ENCODE data around the gene PREP. TPM values are rescaled to one million over a fixed set of nuclear protein-coding genes. Genes with fewer than 3 reads are reported as not detected.
"Not testable (repeated sequence)": the region's sequence is repeated elsewhere in the genome, so short reads cannot be mapped to it uniquely, and the experiment has no call there.

Gene PREP
- total RNA-seq, 3 donors from 2014 or later = 46.7 to 48.9 (median 47.5) TPM

DNA sequence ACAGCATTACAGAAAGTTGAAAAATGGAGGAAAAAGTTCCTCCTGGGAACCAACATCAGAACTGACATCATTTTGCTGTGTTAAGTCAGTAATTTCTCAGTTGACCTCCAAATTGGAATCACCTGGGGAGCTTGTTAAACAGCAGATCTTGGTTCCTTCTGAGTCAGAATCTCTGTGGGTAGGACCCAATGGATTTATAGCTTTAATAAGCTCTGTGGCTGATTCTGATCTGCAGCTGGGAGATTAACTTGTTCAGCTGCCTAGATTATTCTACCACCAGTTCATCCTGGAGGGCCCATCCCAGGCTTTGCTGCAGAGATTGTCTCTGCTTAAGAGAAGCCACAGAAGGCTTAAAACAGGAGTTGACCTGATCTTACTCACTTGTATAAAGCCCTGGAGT, 132.4 kb downstream of the PREP start:
- Mint-ChIP-seq H3K9me3 (peaks cover 7% of the 10 kb centered on the region), H3K36me3 (ENCODE audit: insufficient read depth) (peaks cover 3% of the 10 kb centered on the region), H3K4me3 (no peak overlapping the region), H3K4me1 (ENCODE audit: low read depth) (no peaks in the 10 kb centered on the region), H3K27me3 (ENCODE audit: low read depth) (peaks cover 4% of the 10 kb centered on the region)
- DNase-seq (no peak), ATAC-seq (no peak)

DNA sequence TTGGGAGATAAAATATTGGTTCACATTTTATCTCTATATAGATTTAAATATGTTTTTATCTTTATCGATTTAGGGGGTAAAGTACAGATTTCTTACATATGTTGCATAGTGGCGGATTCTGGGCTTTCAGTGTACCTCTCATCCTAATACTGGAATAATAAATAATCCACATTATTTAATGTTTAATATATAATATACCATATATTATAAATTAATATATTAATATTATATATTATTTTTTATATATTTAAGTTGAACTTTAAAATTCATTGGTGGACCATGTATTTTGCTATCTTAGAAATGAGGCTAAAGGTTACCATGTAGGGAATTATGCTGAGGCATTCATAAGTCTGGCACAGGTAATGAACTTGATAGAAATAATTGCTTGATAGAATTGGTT, 133.5 kb downstream of the PREP start:
- DNase-seq = no peak
- no peak overlapping the region for H3K4me3 Mint-ChIP-seq
- ATAC-seq = no peak
- peaks cover 4% of the 10 kb centered on the region for H3K27me3 Mint-ChIP-seq (ENCODE audit: low read depth)
- H3K36me3 Mint-ChIP-seq (ENCODE audit: insufficient read depth) = no peaks in the 10 kb centered on the region
- H3K4me1 Mint-ChIP-seq (ENCODE audit: low read depth) = no peaks in the 10 kb centered on the region
- H3K9me3 Mint-ChIP-seq = peaks cover 6% of the 10 kb centered on the region

DNA sequence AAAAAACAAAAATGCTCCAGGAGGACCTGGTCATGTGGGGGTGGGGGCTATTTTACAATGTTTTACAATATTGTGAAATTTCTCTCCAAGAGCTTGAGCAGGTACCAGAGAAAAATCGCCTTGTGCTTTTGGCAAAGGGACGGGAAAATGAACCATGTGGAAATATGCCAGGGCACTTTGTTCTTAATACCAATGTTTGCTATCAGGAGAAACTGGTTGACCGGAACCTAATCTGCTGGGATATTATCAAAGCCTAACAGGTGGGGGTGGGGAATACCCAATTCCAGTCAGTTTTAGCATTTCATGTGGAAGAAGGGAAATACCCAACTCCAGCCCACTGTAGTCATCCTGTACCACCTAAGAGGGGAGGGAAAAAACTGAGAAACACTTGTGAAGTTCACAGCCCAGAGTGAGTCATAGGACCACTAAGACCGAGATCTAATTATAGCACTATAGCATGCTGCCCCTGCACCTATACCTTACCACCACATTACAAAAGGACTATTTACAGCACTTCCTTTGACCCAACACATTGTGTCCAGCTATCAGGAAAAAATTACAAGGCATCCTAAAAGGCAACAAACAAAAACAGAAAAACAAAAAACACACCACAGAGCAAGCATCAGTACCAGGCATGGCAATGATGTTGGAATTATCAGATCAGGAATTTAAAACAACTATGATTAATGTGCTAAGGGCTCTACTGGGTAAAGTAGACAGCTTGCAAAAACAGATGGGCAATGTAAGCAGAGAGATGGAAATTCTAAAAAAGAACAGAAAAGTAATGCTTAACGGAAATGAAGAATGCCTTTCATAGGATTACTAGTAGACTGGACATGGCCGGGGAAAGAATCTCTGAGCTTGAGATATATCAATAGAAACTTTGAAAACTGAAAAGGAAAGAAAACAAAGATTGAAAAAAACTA, 138.9 kb downstream of the PREP start:
- H3K27me3 Mint-ChIP-seq (ENCODE audit: low read depth) = peaks cover 13% of the 10 kb centered on the region
- no peaks in the 10 kb centered on the region for H3K4me1 Mint-ChIP-seq (ENCODE audit: low read depth)
- H3K9me3 Mint-ChIP-seq = peaks cover 6% of the 10 kb centered on the region
- no peak overlapping the region for H3K4me3 Mint-ChIP-seq
- ATAC-seq (peak; percentile 53 to 71), DNase-seq (no peak)
- no peaks in the 10 kb centered on the region for H3K36me3 Mint-ChIP-seq (ENCODE audit: insufficient read depth)

DNA sequence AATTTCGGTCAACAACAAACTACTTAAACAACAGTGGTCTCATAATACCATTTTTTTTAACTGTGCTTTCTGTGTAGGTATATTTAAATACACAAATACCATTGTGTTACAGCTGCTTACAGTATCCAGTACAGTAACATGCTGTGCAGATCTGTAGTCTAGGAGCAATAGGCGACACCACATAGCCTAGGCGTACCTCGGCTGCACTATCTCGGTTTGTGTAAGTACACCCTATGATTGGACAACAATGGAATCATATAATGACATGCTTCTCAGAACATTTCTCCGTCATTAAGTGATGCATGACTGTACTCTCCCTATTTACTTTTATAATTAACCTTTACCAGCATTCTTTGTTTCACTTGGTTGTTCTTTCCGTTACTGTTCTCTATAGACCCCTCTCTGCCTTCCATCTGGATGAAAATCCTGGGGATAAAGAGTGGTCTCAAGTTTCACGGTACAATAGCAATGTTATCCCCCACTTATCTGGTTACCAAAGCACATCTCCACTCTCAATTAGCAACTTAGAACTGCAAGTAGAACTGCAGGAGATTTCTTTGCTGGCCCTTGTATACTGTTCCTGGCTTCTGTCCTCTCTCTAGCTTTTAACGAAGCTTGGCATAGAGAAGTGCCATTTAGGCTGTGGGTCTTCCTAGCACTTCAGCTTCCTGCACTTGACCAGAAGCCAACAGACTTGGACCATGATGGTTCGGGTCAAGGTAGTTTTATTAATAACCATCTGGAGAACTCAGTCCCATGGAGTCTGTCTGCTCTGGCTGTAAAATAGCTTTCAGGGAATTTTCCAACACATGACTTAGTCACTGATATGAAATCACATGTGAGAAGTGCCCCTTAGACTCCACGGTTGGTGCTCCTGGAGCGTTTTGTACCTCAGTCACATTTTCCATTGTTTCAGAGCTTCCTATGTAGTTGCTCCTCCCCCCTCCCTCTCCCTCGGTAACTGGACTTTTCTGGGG, 142.7 kb downstream of the PREP start:
- peaks cover 9% of the 10 kb centered on the region for H3K27me3 Mint-ChIP-seq (ENCODE audit: low read depth)
- no peaks in the 10 kb centered on the region for H3K9me3 Mint-ChIP-seq
- no peak for DNase-seq
- H3K36me3 Mint-ChIP-seq (ENCODE audit: insufficient read depth) = no peaks in the 10 kb centered on the region
- H3K4me3 Mint-ChIP-seq = no peak overlapping the region
- no peak for ATAC-seq
- no peaks in the 10 kb centered on the region for H3K4me1 Mint-ChIP-seq (ENCODE audit: low read depth)

DNA sequence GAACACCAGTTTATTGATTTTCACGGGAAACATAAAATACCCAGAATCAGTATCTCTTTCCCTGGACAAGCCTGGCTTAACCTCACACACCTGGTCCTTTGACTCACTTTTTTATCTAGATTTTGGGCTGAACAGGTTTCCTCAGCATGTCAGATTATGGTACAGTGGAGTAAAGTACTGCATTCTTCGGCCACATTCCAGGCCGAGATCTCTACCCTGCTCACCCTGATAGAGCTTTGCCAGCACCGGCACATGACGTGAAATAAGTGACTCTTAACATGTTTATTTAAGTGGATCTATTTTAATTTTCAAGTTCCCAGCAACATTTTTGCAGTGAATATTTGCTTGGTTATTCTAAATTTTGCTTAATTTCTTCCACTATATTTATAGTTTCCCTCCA, 144.1 kb downstream of the PREP start:
- ATAC-seq (no peak), DNase-seq (no peak)
- H3K27me3 Mint-ChIP-seq (ENCODE audit: low read depth) = peaks cover 4% of the 10 kb centered on the region
- H3K36me3 Mint-ChIP-seq (ENCODE audit: insufficient read depth) = no peaks in the 10 kb centered on the region
- H3K4me1 Mint-ChIP-seq (ENCODE audit: low read depth) = no peaks in the 10 kb centered on the region
- H3K9me3 Mint-ChIP-seq = no peaks in the 10 kb centered on the region
- H3K4me3 Mint-ChIP-seq = no peak overlapping the region

DNA sequence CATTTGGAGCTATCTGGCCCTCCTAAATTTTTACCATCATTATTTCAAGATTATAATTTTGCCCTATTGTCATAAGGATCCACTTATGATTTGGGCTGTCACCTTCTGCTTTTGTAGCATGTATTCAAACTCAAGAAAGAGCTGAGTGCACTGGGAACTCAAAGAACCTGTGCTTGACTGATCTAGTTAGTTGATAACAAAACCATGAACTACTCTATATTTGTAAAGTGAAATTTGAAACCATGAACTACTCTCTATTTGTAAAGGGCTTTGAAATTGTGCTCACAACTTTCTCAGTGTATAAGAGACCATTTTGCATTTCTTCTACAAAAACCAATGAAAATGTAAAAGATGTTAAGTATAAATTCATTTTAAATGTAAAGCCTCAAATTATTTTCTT, 145.5 kb downstream of the PREP start:
- ATAC-seq = no peak
- peaks cover 3% of the 10 kb centered on the region for H3K27me3 Mint-ChIP-seq (ENCODE audit: low read depth)
- DNase-seq = no peak
- no peaks in the 10 kb centered on the region for H3K4me1 Mint-ChIP-seq (ENCODE audit: low read depth)
- H3K9me3 Mint-ChIP-seq = no peaks in the 10 kb centered on the region
- H3K36me3 Mint-ChIP-seq (ENCODE audit: insufficient read depth) = no peaks in the 10 kb centered on the region
- H3K4me3 Mint-ChIP-seq = no peak overlapping the region

DNA sequence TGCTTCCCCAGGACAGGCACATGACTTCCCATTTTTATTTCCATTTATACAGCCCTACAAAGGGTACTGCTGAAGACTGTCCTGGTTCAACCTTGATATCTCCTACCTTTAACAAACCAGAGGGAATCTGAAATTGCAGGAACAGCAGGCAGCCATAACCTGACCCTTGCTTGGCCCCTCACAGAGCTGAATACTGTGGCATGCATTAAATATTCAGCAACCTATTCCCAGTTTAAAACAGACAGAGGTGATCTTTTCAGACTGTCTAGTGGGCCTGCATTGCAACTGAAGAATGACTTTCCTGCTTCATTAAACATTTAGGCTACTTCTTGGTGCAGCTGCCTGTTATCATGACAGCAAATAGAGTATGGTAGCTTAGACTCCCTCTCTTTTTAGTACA, 146.3 kb downstream of the PREP start:
- no peaks in the 10 kb centered on the region for H3K36me3 Mint-ChIP-seq (ENCODE audit: insufficient read depth)
- no peaks in the 10 kb centered on the region for H3K4me1 Mint-ChIP-seq (ENCODE audit: low read depth)
- no peaks in the 10 kb centered on the region for H3K9me3 Mint-ChIP-seq
- no peak overlapping the region for H3K4me3 Mint-ChIP-seq
- no peak for ATAC-seq
- peaks cover 3% of the 10 kb centered on the region for H3K27me3 Mint-ChIP-seq (ENCODE audit: low read depth)
- DNase-seq = no peak

DNA sequence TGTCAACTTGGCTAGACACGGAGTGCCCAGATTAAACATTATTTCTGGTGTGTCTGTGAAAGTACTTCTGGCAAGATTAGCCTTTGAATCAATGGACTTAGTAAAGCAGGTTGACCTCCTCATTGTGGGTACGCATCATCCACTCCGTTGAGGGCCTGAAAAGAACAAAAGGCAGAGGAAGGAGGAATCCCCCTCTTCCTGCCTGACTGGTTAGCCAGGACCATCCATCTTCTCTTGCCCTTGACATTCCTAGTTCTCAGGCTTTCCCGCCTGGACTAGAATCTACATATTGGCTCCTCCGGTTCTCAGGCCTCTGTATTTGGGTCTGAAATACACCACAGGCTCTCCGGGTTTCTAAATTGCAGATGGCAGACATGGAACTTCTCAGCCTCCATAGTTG, 149.1 kb downstream of the PREP start:
- Mint-ChIP-seq H3K9me3 (no peaks in the 10 kb centered on the region), H3K36me3 (ENCODE audit: insufficient read depth) (no peaks in the 10 kb centered on the region), H3K4me1 (ENCODE audit: low read depth) (no peaks in the 10 kb centered on the region), H3K27me3 (ENCODE audit: low read depth) (no peaks in the 10 kb centered on the region), H3K4me3 (no peak overlapping the region)
- ATAC-seq (no peak), DNase-seq (no peak)

DNA sequence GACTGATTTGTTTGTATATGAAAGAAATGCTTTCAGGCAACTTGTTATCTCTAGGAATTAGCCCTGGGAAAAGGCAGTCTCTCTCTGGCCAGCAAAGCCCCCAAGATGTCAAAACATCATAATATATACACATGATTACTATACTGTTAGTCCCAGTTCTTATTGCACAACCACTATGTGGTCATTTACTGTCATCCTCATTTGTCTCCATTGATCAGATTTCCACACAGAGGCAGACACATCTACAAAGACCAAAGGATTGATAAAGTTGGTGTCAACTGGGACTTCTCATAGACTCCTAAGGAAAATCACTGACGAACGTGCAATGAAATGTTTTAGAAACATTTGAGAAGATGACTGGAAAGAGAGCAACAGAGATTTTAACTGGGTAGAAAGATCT, 151.2 kb downstream of the PREP start:
- no peak for ATAC-seq
- Mint-ChIP-seq H3K36me3 (ENCODE audit: insufficient read depth) (no peaks in the 10 kb centered on the region), H3K9me3 (no peaks in the 10 kb centered on the region), H3K27me3 (ENCODE audit: low read depth) (no peaks in the 10 kb centered on the region), H3K4me3 (no peak overlapping the region), H3K4me1 (ENCODE audit: low read depth) (no peaks in the 10 kb centered on the region)
- DNase-seq = no peak

DNA sequence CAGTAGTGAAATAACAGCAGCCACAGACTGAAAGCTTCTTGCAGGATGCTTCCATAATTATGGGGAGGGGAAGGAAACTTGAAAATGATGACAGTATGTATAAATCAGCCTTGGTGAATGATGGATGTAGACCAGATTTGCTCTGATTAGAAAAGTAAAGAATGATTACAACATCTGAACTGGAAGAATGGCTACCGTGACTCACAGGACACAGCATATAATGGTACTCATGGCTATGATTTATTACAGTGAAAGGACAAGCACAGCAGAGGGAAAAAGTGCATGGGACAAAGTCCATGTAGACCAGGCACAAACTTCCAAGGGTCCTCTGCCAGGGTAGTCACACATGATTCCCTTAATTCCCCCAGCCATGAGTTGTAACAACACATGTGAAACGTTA, 152.3 kb downstream of the PREP start:
- DNase-seq = no peak
- Mint-ChIP-seq H3K27me3 (ENCODE audit: low read depth) (no peaks in the 10 kb centered on the region), H3K4me3 (no peak overlapping the region), H3K36me3 (ENCODE audit: insufficient read depth) (no peaks in the 10 kb centered on the region), H3K9me3 (no peaks in the 10 kb centered on the region), H3K4me1 (ENCODE audit: low read depth) (no peaks in the 10 kb centered on the region)
- ATAC-seq = no peak

DNA sequence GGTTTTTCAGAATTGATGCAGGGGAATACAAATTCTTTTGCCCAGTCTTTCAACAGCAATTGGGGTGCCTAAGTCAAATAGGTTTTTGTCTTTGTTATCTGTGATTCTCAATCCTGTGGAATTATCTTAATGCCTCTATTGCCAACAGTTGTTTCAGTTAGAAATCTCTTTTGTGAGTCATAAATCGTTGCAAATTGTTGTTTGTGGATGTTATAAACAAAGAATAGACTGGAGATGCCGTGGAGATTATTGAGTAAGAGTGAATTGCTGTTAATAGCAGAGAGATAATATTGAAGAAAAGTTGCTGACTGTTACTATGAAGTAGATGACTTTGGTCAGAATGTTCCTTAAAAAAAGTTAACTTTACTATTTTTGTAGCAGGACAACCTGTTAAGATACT, 159.4 kb downstream of the PREP start:
- DNase-seq = no peak
- no peaks in the 10 kb centered on the region for H3K36me3 Mint-ChIP-seq (ENCODE audit: insufficient read depth)
- peaks cover 14% of the 10 kb centered on the region for H3K27me3 Mint-ChIP-seq (ENCODE audit: low read depth)
- no peak for ATAC-seq
- H3K4me1 Mint-ChIP-seq (ENCODE audit: low read depth) = no peaks in the 10 kb centered on the region
- peaks cover under 1% of the 10 kb centered on the region for H3K9me3 Mint-ChIP-seq
- no peak overlapping the region for H3K4me3 Mint-ChIP-seq

DNA sequence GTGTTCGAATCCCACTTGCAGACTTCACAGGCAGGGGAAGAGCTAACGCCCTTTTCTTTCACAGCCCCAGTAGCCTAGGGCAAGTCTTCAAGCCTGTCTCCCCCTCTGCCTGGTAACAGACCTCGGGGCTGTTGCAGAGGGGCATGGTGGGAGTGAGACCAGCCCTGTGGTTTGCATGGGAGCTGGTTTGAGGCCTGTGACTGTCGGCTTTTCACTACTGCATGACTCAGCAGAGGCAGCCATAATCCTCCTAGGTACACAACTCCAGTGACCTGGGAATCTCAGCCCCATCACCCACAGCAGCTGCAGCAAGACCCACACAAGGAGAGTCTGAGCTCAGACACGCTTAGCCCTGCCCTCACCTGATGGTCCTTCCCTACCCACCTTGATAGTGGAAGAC, 167.7 kb downstream of the PREP start:
- H3K36me3 Mint-ChIP-seq (ENCODE audit: insufficient read depth) = no peaks in the 10 kb centered on the region
- no peak for ATAC-seq
- peaks cover 30% of the 10 kb centered on the region for H3K27me3 Mint-ChIP-seq (ENCODE audit: low read depth)

DNA sequence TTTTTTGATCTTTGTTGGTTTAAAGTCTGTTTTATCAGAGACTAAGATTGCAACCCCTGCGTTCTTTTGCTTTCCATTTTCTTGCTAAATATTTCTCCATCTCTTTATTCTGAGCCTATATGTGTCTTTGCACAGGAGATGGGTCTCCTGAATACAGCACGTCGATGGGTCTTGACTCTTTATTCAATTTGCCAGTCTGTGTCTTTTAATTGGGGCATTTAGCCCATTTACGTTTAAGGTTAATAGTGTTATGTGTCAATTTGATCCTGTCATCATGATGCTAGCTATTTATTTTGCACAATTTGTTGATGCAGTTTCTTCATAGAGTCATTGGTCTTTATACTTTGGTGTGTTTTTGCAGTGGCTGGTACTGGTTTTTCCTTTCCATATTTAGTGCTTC, 171.1 kb downstream of the PREP start:
- peaks cover 23% of the 10 kb centered on the region for H3K27me3 Mint-ChIP-seq (ENCODE audit: low read depth)
- H3K4me1 Mint-ChIP-seq (ENCODE audit: low read depth); H3K4me3 Mint-ChIP-seq; H3K36me3 Mint-ChIP-seq (ENCODE audit: insufficient read depth); ATAC-seq; DNase-seq: not testable (repeated sequence)
- H3K9me3 Mint-ChIP-seq = peaks cover 12% of the 10 kb centered on the region

More for the DNA sequence above, 167.7 kb downstream of the PREP start:
- Mint-ChIP-seq H3K4me1 (ENCODE audit: low read depth) (no peaks in the 10 kb centered on the region), H3K9me3 (peaks cover 23% of the 10 kb centered on the region), H3K4me3 (no peak overlapping the region)
- no peak for DNase-seq

Measured in activated T-cell treated with anti-CD3 and anti-CD28 coated beads, Interleukin-2, amount 50 U/mL, for 4 hours (primary cell).